Suprapubic skin (tissue), 3 donors: ENCODE results near the gene DEPDC5.

Source experiments
- POLR2A ChIP-seq, 2 donors: fragments of 450-650 bp; IDR thresholded peaks; one replicate each; pipeline ENCODE4 v1.6.1; 2017; ENCODE audit warnings: antibody characterized with exemption in 2 of 2, mild to moderate bottlenecking in 2 of 2, moderate library complexity in 2 of 2
- TF ChIP-seq, protein P1 (sequence below), 2 donors: fragments of 200-600 bp in 1 of 2; fragments of 450-650 bp in 1 of 2; sonication (generic) in 1 of 2; IDR thresholded peaks; one replicate each; pipeline ENCODE4 v1.5.1; 2016 to 2019; ENCODE audit warnings: antibody characterized with exemption in 2 of 2, mild to moderate bottlenecking in 1 of 2, moderate library complexity in 1 of 2

DNA sequence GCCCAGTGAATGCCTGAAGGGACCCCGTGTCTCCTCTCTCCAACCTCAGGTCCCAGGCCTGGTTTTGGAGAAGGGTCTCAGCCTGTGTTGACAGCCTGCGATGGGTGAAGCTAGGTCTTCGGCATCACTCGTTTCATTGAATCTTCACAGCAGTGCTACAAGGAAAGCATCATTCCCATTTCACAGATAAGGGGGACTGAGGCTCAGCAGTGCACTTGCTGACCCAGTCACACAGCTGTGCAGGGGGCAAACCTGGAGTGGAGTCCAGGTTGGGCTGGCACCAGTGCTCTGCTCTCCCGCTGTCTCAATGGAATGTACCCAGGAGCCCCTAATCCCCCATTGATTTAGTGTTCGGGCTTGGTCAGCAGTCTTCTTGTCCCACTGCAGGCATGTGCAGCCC, 179.6 kb downstream of the DEPDC5 start:
- TF ChIP-seq, protein P1, sequence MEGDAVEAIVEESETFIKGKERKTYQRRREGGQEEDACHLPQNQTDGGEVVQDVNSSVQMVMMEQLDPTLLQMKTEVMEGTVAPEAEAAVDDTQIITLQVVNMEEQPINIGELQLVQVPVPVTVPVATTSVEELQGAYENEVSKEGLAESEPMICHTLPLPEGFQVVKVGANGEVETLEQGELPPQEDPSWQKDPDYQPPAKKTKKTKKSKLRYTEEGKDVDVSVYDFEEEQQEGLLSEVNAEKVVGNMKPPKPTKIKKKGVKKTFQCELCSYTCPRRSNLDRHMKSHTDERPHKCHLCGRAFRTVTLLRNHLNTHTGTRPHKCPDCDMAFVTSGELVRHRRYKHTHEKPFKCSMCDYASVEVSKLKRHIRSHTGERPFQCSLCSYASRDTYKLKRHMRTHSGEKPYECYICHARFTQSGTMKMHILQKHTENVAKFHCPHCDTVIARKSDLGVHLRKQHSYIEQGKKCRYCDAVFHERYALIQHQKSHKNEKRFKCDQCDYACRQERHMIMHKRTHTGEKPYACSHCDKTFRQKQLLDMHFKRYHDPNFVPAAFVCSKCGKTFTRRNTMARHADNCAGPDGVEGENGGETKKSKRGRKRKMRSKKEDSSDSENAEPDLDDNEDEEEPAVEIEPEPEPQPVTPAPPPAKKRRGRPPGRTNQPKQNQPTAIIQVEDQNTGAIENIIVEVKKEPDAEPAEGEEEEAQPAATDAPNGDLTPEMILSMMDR (IDR thresholded peaks at IDR 0.05): no peak
- TF ChIP-seq POLR2A (IDR thresholded peaks at IDR 0.05): no peak
